SK-N-SH (cell line): ENCODE results near the gene KRTAP4-16. TPM values are rescaled to one million over a fixed set of nuclear protein-coding genes. Genes with fewer than 3 reads are reported as not detected.
"Not testable (repeated sequence)": the region's sequence is repeated elsewhere in the genome, so short reads cannot be mapped to it uniquely, and the experiment has no call there.

Source experiments
- CTCF ChIA-PET: fragments of 300-600, 350-600 bp; formaldehyde crosslinking; extraction: SDS; loops from one replicate; lab custom pipeline; 2021; lab: Yijun Ruan, JAX
- POLR2A ChIA-PET: fragments of 350-600 bp; sonication (Branson Sonifier 250); formaldehyde crosslinking; extraction: SDS; loops from one replicate; lab custom pipeline; 2020; ENCODE audit warnings: antibody characterized with exemption, inconsistent platforms; lab: Yijun Ruan, JAX
- DNase-seq: peaks from one replicate; pipeline ENCODE4 v3.0.0; 2012
- H2AFZ ChIP-seq: fragments of 200-600 bp; sonication (generic); 2 replicates; pipeline ENCODE4 v1.8.1; 2016; ENCODE audit warnings: antibody characterized with exemption, mild to moderate bottlenecking, low read depth
- H3F3A ChIP-seq: fragments of 200-600 bp; sonication (generic); replicated peaks from 2 replicates; pipeline ENCODE3; 2016; ENCODE audit warnings: antibody characterized with exemption, mild to moderate bottlenecking; ENCODE audit not compliant: insufficient read depth
- H3K27ac ChIP-seq, 2 experiments: fragments of 200-500 bp in 1 of 2; fragments of 200-600 bp in 1 of 2; sonication (Bioruptor generic) in 1 of 2; sonication (generic), shearing (Covaris generic) in 1 of 2; 2 replicates each; pipeline versions ENCODE4 v1.5.1 to v1.6.1; 2014 to 2016; ENCODE audit warnings: low read depth in 2 of 2, inconsistent platforms in 1 of 2, low read length in 1 of 2, mild to moderate bottlenecking in 1 of 2, mixed read lengths in 1 of 2
- H3K27me3 ChIP-seq: fragments of 200-600 bp; sonication (generic), shearing (Covaris generic); 2 replicates; pipeline ENCODE4 v1.6.1; 2016; ENCODE audit warnings: mixed run types; ENCODE audit not compliant: insufficient read depth
- H3K36me3 ChIP-seq, 2 experiments: fragments of 200-500 bp in 1 of 2; fragments of 200-600 bp in 1 of 2; sonication (Bioruptor generic) in 1 of 2; sonication (generic) in 1 of 2; replicated peaks in 1 of 2; 2 replicates each; pipeline versions ENCODE3 to v1.5.1; 2014 to 2016; ENCODE audit warnings: low read length in 1 of 2, mild to moderate bottlenecking in 1 of 2; ENCODE audit not compliant: insufficient read depth in 2 of 2, control insufficient read depth in 1 of 2
- H3K4me1 ChIP-seq, 2 experiments: fragments of 200-500 bp in 1 of 2; fragments of 200-600 bp in 1 of 2; sonication (Bioruptor generic) in 1 of 2; sonication (generic), shearing (Covaris generic) in 1 of 2; 2 replicates each; pipeline versions ENCODE4 v1.5.1 to v1.6.1; 2014 to 2016; ENCODE audit warnings: low read depth in 1 of 2, low read length in 1 of 2, mixed run types in 1 of 2; ENCODE audit not compliant: insufficient read depth in 2 of 2, control insufficient read depth in 1 of 2
- H3K4me2 ChIP-seq: fragments of 200-600 bp; sonication (generic), shearing (Covaris generic); 2 replicates; pipeline ENCODE4 v1.6.1; 2017; ENCODE audit warnings: mixed run types
- H3K4me3 ChIP-seq, 2 experiments: fragments of 200-500 bp in 1 of 2; fragments of 200-600 bp in 1 of 2; sonication (Bioruptor generic) in 1 of 2; sonication (generic), shearing (Covaris generic) in 1 of 2; 2 replicates each; pipeline versions ENCODE4 v1.5.1 to v1.8.1; 2014 to 2016; ENCODE audit warnings: low read depth in 2 of 2, inconsistent platforms in 1 of 2, low read length in 1 of 2, mild to moderate bottlenecking in 1 of 2, mixed read lengths in 1 of 2, moderate library complexity in 1 of 2
- H3K79me2 ChIP-seq: fragments of 200-600 bp; sonication (generic); 2 replicates; pipeline ENCODE4 v1.8.1; 2017; ENCODE audit warnings: mild to moderate bottlenecking; ENCODE audit not compliant: insufficient read depth
- H3K9ac ChIP-seq: fragments of 200-600 bp; sonication (generic); 2 replicates; pipeline ENCODE4 v1.6.1; 2017; ENCODE audit warnings: mixed run types
- H3K9me2 ChIP-seq: fragments of 200-600 bp; sonication (generic); 2 replicates; pipeline ENCODE4 v1.6.1; 2017; ENCODE audit warnings: mixed run types
- H3K9me3 ChIP-seq: fragments of 200-600 bp; sonication (generic); 2 replicates; pipeline ENCODE4 v1.6.1; 2017; ENCODE audit warnings: mixed run types, mild to moderate bottlenecking, moderate library complexity
- H4K20me1 ChIP-seq: fragments of 200-600 bp; sonication (generic); 2 replicates; pipeline ENCODE4 v1.6.1; 2017; ENCODE audit warnings: mild to moderate bottlenecking, mixed run types; ENCODE audit not compliant: insufficient read depth
- EP300 ChIP-seq, 2 experiments: IDR thresholded peaks; 2 replicates each; pipeline versions ENCODE4 v1.4.0 to v1.6.1; 2012; ENCODE audit warnings: borderline replicate concordance in 1 of 2, low read depth in 1 of 2, low read length in 1 of 2
- FOSL2 ChIP-seq: IDR thresholded peaks from 2 replicates; pipeline ENCODE4 v1.4.0; 2012; ENCODE audit warnings: low read depth, mild to moderate bottlenecking, moderate library complexity, borderline replicate concordance
- FOXJ3 ChIP-seq: sonication (generic); formaldehyde crosslinking; IDR thresholded peaks from 2 replicates; pipeline ENCODE4 v1.5.1; 2020; ENCODE audit warnings: mild to moderate bottlenecking, missing genetic modification reagents
- GATA2 ChIP-seq: sonication (generic); formaldehyde crosslinking; IDR thresholded peaks from 2 replicates; pipeline ENCODE4 v1.5.0; 2020; ENCODE audit warnings: mild to moderate bottlenecking, missing genetic modification reagents
- JUND ChIP-seq: IDR thresholded peaks from 2 replicates; pipeline ENCODE4 v1.4.0; 2012
- MEF2A ChIP-seq: IDR thresholded peaks from 2 replicates; pipeline ENCODE4 v1.4.0; 2012; ENCODE audit warnings: low read depth, borderline replicate concordance
- NFIC ChIP-seq: IDR thresholded peaks from 2 replicates; pipeline ENCODE4 v1.4.0; 2012; ENCODE audit warnings: borderline replicate concordance
- SIN3A ChIP-seq: IDR thresholded peaks from 2 replicates; pipeline ENCODE4 v1.6.1; 2012; ENCODE audit warnings: low read depth, mild to moderate bottlenecking, low read length, moderate library complexity, borderline replicate concordance
- TCF12 ChIP-seq: IDR thresholded peaks from 2 replicates; pipeline ENCODE4 v1.4.0; 2012
- TEAD4 ChIP-seq: IDR thresholded peaks from 2 replicates; pipeline ENCODE4 v1.4.0; 2012; ENCODE audit warnings: mild to moderate bottlenecking, borderline replicate concordance; ENCODE audit not compliant: insufficient read depth
- YY1 ChIP-seq: IDR thresholded peaks from 2 replicates; pipeline ENCODE4 v1.4.0; 2012; ENCODE audit warnings: low read depth, mild to moderate bottlenecking
- WGBS: methylation state at CpG from one replicate; pipeline ENCODE4 v1.1.6; 2017; ENCODE audit warnings: low lambda C conversion rate; 5-methylcytosine and 5-hydroxymethylcytosine counted together
- polyA plus RNA-seq, 3 experiments: library from polyadenylated mRNA; depleted of rRNA; stranded (reverse); fragments of >200 nt; gene quantifications; 2 replicates each; pipeline ENCODE4 v1.2.3, GENCODE V29; 2012
- TF ChIP-seq, protein P1 (sequence below): IDR thresholded peaks from 2 replicates; pipeline ENCODE4 v1.6.1; 2012; ENCODE audit warnings: mild to moderate bottlenecking, low read depth, low read length, moderate library complexity
- TF ChIP-seq, protein P2 (sequence below): IDR thresholded peaks from 2 replicates; pipeline ENCODE4 v1.4.0; 2012; ENCODE audit warnings: low read depth, borderline replicate concordance
- TF ChIP-seq, protein P3 (sequence below): fragments of 150-350 bp; IDR thresholded peaks from 2 replicates; pipeline ENCODE4 v1.6.1; 2016; ENCODE audit warnings: mild to moderate bottlenecking, low read depth, low read length
- TF ChIP-seq, protein P4 (sequence below): fragments of 150-350 bp; IDR thresholded peaks from 2 replicates; pipeline ENCODE4 v1.6.1; 2017; ENCODE audit warnings: antibody characterized with exemption, low read length, low read depth, borderline replicate concordance

Gene KRTAP4-16
- polyA plus RNA-seq, 1 of the 3 experiments (the other 2 are of a cell fraction): not detected

DNA sequence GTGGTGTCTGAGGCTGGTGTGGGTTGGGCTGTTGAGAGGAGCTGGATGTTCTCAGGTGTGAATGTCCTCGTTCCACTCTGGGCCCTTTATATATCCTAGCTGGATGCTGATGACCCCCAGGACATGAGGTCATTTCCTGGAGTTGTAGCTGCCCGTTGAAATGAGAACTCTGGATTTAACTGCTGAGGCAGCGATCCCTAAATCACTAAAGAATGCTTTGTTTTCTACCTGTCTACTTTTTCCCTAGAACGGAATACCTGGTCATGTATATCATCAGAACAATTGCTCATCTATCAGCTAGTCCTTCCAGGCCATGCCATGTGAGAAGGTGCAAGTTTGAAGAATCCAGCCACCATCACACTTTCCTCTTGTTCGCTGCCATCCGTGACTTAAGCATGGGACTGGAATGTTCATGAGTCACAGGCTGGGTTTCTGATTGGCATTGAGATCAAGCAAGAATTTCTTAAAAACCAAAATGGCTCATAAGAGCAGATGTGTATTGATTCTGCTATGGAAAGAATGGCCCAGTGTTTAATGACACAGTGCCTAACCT lies 41.9 kb downstream of the KRTAP4-16 start, which contains the start of gene KRTAP2-3 (continued):
- TF ChIP-seq NFIC (peak; percentile 52; the same call in 1 of the 2 replicates), TEAD4 (peak; percentile 94), SIN3A (no peak), FOXJ3 (no peak), YY1 (peak; percentile 58; the same call in 1 of the 2 replicates), MEF2A (no peak), GATA2 (CRISPR knock-in tag) (no peak)
- TF ChIP-seq, protein P1, sequence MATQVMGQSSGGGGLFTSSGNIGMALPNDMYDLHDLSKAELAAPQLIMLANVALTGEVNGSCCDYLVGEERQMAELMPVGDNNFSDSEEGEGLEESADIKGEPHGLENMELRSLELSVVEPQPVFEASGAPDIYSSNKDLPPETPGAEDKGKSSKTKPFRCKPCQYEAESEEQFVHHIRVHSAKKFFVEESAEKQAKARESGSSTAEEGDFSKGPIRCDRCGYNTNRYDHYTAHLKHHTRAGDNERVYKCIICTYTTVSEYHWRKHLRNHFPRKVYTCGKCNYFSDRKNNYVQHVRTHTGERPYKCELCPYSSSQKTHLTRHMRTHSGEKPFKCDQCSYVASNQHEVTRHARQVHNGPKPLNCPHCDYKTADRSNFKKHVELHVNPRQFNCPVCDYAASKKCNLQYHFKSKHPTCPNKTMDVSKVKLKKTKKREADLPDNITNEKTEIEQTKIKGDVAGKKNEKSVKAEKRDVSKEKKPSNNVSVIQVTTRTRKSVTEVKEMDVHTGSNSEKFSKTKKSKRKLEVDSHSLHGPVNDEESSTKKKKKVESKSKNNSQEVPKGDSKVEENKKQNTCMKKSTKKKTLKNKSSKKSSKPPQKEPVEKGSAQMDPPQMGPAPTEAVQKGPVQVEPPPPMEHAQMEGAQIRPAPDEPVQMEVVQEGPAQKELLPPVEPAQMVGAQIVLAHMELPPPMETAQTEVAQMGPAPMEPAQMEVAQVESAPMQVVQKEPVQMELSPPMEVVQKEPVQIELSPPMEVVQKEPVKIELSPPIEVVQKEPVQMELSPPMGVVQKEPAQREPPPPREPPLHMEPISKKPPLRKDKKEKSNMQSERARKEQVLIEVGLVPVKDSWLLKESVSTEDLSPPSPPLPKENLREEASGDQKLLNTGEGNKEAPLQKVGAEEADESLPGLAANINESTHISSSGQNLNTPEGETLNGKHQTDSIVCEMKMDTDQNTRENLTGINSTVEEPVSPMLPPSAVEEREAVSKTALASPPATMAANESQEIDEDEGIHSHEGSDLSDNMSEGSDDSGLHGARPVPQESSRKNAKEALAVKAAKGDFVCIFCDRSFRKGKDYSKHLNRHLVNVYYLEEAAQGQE: no peak
- TF ChIP-seq, protein P2, sequence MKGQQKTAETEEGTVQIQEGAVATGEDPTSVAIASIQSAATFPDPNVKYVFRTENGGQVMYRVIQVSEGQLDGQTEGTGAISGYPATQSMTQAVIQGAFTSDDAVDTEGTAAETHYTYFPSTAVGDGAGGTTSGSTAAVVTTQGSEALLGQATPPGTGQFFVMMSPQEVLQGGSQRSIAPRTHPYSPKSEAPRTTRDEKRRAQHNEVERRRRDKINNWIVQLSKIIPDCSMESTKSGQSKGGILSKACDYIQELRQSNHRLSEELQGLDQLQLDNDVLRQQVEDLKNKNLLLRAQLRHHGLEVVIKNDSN: no peak
- TF ChIP-seq, protein P3, sequence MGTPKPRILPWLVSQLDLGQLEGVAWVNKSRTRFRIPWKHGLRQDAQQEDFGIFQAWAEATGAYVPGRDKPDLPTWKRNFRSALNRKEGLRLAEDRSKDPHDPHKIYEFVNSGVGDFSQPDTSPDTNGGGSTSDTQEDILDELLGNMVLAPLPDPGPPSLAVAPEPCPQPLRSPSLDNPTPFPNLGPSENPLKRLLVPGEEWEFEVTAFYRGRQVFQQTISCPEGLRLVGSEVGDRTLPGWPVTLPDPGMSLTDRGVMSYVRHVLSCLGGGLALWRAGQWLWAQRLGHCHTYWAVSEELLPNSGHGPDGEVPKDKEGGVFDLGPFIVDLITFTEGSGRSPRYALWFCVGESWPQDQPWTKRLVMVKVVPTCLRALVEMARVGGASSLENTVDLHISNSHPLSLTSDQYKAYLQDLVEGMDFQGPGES: no peak
- TF ChIP-seq, protein P4, sequence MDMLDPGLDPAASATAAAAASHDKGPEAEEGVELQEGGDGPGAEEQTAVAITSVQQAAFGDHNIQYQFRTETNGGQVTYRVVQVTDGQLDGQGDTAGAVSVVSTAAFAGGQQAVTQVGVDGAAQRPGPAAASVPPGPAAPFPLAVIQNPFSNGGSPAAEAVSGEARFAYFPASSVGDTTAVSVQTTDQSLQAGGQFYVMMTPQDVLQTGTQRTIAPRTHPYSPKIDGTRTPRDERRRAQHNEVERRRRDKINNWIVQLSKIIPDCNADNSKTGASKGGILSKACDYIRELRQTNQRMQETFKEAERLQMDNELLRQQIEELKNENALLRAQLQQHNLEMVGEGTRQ: no peak

DNA sequence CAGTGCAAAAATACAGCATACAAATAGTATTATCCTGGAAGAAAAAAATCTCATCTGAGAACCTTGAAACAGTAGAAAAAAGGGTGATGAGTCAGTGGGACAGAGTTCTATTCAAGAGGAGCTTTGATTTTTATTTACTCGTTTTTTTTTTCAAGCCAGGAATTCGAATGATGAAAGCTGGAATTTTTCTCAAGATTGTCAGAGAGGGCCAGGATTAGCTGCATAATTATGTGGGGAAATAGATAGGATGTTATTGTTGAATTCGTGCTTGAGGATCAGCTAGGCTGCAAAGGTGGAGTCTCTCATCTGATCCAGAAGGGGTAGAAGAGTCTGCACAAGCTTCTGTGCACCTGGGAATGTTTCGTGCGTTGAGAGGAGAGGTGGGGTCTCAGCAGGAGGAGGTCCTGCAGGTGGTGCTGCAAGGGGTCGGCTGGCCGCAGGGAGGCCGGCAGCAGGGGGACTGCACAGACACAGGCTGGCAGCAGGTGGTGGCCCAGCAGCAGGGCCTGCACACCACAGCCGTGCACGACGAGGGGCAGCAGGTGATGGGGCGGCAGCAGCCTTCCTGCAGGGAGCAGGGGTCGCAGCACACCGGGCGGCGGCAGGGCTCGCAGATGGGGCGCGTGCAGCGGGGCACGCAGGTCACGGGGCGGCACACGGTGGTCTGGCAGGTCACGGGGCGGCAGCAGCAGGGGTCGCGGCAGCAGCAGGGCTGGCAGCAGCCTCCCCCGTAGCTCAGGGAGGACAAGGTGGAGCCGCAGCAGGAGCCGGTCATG lies 42.5 kb downstream of the KRTAP4-16 start:
- H3K36me3 ChIP-seq, H3K9me3 ChIP-seq, DNase-seq, H4K20me1 ChIP-seq, POLR2A ChIA-PET: not testable (repeated sequence)
- H3F3A ChIP-seq: peaks cover 30% of the 10 kb centered on the region
- CTCF ChIA-PET: interaction anchor here (1.5 kb wide), 1 partner anchor 24 kb away, joined by 3 read pairs; no protein-coding TSS in a partner anchor
- WGBS: 25% methylated on average over 8 of the region's 31 CpGs
- H3K4me2 ChIP-seq: peak overlapping the region; percentile 51
- peak; percentile 14; the same call in 1 of the 2 replicates for TF ChIP-seq JUND
- TF ChIP-seq FOSL2: peak; percentile 48
- 0 out of 2 replicates have a peak, but pooled peaks have one; percentile 26 for TF ChIP-seq TCF12
- TF ChIP-seq TEAD4: peak; percentile 38; the same call in 1 of the 2 replicates
- TF ChIP-seq EP300 (IDR thresholded peaks at IDR 0.05; ENCODE audit: borderline replicate concordance in 1 of 2, low read depth in 1 of 2, low read length in 1 of 2): 0 out of 4 replicates have a peak, but pooled peaks of 1 of the 2 experiments have one; percentile 15
- TF ChIP-seq, all 33 proteins: peak for 5; not testable (repeated sequence) for 28
- not testable (repeated sequence) for H3K4me3 ChIP-seq, H3K9ac ChIP-seq, H3K9me2 ChIP-seq, H2AFZ ChIP-seq, H3K79me2 ChIP-seq, H3K27me3 ChIP-seq
- Histone ChIP-seq H3K4me1 (peaks cover 0 to 22% of the 10 kb centered on the region in 2 experiments; a peak in 2 of 4 replicates), H3K27ac (peak overlapping the region in 1 of 2 experiments; percentile 62; a peak in 2 of 4 replicates)
